Measurements from ENCODE around the gene ENDOV.

ENDOV gene

DNA sequence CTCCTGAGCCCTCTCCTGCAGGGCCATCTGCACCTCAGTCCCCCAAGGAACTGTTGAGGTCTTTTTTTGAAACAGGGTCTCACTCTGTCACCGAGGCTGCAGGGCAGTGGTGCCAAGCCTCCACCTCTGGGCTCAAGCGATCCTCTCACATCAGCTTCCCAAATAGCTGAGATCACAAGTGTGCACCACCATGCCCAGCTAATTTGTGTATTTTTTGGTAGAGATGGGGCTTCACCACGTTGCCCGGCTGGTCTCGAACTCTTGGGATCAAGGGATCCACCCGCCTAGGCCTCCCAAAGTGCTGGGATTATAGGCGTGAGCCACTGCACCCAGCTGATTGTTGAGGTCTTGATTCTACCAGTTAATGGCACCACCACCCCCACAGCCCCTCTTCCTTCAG lies 27.9 kb upstream of the ENDOV start:
- Histone ChIP-seq H3K4me3 (ENCODE audit: insufficient read depth, low read depth, low read length) (no peak overlapping the region), H3K4me1 (ENCODE audit: control insufficient read depth, insufficient read depth, low read length) (no peaks in the 10 kb centered on the region), H3K27ac (ENCODE audit: insufficient read depth, low read depth, low read length, poor library complexity, severe bottlenecking) (no peak overlapping the region), H3K27me3 (ENCODE audit: control insufficient read depth, insufficient read depth, low read length, poor library complexity, severe bottlenecking) (no peaks in the 10 kb centered on the region), H3K9me3 (ENCODE audit: control insufficient read depth, low read length) (no peaks in the 10 kb centered on the region), H3K36me3 (ENCODE audit: control insufficient read depth, insufficient read depth, low read length) (no peaks in the 10 kb centered on the region)
- WGBS, 2 experiments = 91 to 93% methylated on average over 7 of the region's 7 CpGs

DNA sequence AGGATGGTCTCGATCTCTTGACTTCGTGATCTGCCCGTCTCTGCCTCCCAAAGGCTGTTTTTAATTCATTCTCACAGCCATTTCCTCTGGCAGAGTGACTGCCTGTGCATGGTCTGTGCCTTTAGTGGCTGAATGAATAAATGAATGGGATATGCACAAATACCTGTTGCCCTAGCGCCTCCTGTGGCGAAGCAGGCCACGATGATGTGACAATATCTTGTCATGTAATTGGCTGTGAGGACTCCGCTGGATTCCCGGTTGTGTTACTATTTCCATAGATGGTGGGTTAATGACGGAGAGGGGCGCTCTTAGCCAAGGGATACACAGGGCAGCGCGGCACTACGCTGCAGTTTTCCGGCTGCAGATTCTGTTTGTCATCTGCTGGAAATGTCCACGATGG lies 26.8 kb upstream of the ENDOV start:
- WGBS, 2 experiments = 92 to 93% methylated on average over 15 of the region's 15 CpGs
- Histone ChIP-seq H3K4me3 (ENCODE audit: insufficient read depth, low read depth, low read length) (no peak overlapping the region), H3K27me3 (ENCODE audit: control insufficient read depth, insufficient read depth, low read length, poor library complexity, severe bottlenecking) (no peaks in the 10 kb centered on the region), H3K36me3 (ENCODE audit: control insufficient read depth, insufficient read depth, low read length) (no peaks in the 10 kb centered on the region), H3K27ac (ENCODE audit: insufficient read depth, low read depth, low read length, poor library complexity, severe bottlenecking) (no peak overlapping the region), H3K9me3 (ENCODE audit: control insufficient read depth, low read length) (no peaks in the 10 kb centered on the region), H3K4me1 (ENCODE audit: control insufficient read depth, insufficient read depth, low read length) (no peaks in the 10 kb centered on the region)

DNA sequence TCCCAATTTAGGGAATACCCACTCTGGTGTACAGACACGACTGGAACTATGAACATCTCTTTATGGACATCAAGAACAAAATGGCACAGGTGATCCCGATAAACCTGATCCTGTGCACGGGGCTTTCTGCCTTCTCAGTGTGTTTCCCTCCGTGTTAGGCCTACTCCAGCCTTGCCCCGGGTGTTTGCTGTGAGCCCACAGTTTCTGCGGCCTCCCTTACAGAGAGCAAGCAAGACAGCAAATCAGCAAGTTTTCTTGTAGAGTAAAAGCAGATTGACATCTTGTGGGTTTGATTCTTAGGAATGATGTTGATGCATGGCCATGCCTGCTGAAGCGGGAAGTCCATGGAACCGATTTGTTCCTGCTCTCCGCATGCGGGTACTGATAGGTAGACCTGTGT lies 26.4 kb upstream of the ENDOV start:
- no peaks in the 10 kb centered on the region for H3K36me3 ChIP-seq (ENCODE audit: control insufficient read depth, insufficient read depth, low read length)
- WGBS, 2 experiments = 95 to 96% methylated on average over 10 of the region's 10 CpGs
- H3K4me1 ChIP-seq (ENCODE audit: control insufficient read depth, insufficient read depth, low read length) = no peaks in the 10 kb centered on the region
- H3K27me3 ChIP-seq (ENCODE audit: control insufficient read depth, insufficient read depth, low read length, poor library complexity, severe bottlenecking) = no peaks in the 10 kb centered on the region
- no peaks in the 10 kb centered on the region for H3K9me3 ChIP-seq (ENCODE audit: control insufficient read depth, low read length)
- no peak overlapping the region for H3K4me3 ChIP-seq (ENCODE audit: insufficient read depth, low read depth, low read length)
- no peak overlapping the region for H3K27ac ChIP-seq (ENCODE audit: insufficient read depth, low read depth, low read length, poor library complexity, severe bottlenecking)

DNA sequence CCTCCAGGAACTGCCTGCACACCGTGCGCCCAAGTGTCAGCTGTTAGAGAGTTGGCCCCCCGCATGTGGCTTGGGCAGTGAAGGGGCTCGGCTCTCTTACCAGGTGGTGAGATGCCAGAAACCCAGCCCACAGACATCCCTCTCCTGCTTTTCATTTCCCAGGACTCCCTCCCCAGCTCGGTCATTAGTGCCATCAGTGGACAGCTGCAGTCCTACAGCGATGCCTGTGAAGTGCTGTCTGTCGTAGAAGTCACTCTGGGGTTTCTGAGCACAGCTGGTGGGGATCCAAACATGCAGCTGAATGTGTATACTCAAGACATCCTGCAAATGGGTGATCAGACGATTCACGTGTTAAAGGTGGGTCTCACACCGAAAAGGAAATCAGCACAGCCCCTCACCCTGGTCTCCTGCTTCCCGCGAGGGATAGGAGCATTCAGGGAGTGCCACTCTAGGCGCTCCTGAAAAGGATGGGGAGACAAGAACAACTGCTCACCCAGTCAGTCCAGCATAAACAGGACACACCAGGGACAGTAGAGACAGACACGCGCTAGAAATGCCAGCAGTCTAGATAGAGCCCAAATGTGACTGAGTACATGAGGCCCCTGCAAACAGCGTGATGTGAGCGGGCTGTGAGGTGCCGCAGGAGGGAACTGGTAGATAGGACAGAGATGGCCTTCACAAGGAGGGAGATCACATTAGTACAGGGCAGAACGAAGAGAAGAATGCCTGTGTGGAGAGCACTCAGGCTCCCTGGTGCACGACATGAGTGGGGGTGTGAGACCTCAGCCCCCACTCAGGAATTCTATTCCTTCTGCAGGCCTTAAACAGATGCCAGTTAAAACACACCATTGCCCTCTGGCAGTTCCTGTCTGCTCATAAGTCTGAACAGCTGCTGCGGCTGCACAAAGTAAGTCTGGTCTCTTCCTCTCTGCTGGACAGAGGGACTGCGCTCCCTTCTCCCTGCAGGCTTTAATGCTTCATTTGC lies 25.7 kb upstream of the ENDOV start:
- Histone ChIP-seq H3K27me3 (ENCODE audit: control insufficient read depth, insufficient read depth, low read length, poor library complexity, severe bottlenecking) (no peaks in the 10 kb centered on the region), H3K9me3 (ENCODE audit: control insufficient read depth, low read length) (no peaks in the 10 kb centered on the region), H3K4me1 (ENCODE audit: control insufficient read depth, insufficient read depth, low read length) (no peaks in the 10 kb centered on the region), H3K36me3 (ENCODE audit: control insufficient read depth, insufficient read depth, low read length) (no peaks in the 10 kb centered on the region), H3K4me3 (ENCODE audit: insufficient read depth, low read depth, low read length) (no peak overlapping the region), H3K27ac (ENCODE audit: insufficient read depth, low read depth, low read length, poor library complexity, severe bottlenecking) (no peak overlapping the region)
- WGBS, 2 experiments = 92 to 95% methylated on average over 22 of the region's 22 CpGs

DNA sequence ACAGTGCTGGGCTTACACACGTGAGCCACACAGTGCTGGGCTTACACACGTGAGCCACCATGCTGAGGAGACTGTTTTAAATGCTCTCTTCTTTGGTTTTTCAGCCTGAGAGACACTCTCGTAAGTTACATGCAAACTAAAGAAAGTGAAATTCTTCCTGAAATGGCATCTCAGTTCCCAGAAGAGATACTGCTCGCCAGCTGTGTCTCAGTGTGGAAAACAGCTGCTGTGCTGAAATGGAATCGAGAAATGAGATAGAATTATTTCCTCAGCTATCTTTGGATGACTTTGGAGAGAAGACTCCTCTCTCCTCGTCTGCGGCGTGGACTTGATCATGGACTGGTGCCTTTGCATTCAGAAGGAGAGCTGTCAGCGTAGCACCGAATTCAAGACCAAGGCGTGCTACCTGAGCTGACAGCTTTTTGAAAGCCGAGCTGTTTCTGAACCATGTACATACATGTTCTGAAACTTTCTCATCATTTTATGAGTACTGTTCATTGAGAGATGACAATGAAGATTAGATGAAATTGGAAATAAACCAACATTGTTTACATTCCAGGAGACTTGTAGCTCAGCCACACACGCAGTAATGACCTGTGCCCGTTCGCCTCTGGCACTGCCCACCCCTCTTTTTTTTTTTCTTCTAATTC lies 21.6 kb upstream of the ENDOV start:
- no peak overlapping the region for H3K27ac ChIP-seq (ENCODE audit: insufficient read depth, low read depth, low read length, poor library complexity, severe bottlenecking)
- H3K27me3 ChIP-seq (ENCODE audit: control insufficient read depth, insufficient read depth, low read length, poor library complexity, severe bottlenecking) = no peaks in the 10 kb centered on the region
- no peaks in the 10 kb centered on the region for H3K9me3 ChIP-seq (ENCODE audit: control insufficient read depth, low read length)
- no peak overlapping the region for H3K4me3 ChIP-seq (ENCODE audit: insufficient read depth, low read depth, low read length)
- H3K4me1 ChIP-seq (ENCODE audit: control insufficient read depth, insufficient read depth, low read length) = no peaks in the 10 kb centered on the region
- no peaks in the 10 kb centered on the region for H3K36me3 ChIP-seq (ENCODE audit: control insufficient read depth, insufficient read depth, low read length)
- 93 to 95% methylated on average over 15 of the region's 15 CpGs for WGBS, 2 experiments

DNA sequence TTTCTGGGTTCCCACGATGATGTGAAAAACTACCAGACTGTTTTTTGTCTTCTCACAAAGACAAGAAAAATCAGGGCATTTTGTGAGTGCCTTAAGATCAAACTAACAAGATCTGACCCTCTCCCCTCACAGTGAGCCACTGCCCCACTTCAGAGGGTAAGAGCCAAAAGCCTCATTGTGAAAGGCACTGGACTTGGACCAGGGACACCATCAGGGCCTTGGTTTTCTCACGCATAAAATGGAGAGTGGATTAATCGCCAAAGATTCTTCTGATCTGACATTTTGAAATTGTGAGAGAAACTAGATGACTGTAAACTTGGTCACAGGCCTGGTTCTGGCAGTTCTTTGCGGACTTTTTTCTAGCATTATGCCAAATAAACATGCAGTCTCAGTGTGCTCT lies 21.0 kb upstream of the ENDOV start:
- Histone ChIP-seq H3K4me1 (ENCODE audit: control insufficient read depth, insufficient read depth, low read length) (no peaks in the 10 kb centered on the region), H3K4me3 (ENCODE audit: insufficient read depth, low read depth, low read length) (no peak overlapping the region), H3K9me3 (ENCODE audit: control insufficient read depth, low read length) (no peaks in the 10 kb centered on the region), H3K27me3 (ENCODE audit: control insufficient read depth, insufficient read depth, low read length, poor library complexity, severe bottlenecking) (no peaks in the 10 kb centered on the region), H3K27ac (ENCODE audit: insufficient read depth, low read depth, low read length, poor library complexity, severe bottlenecking) (no peak overlapping the region), H3K36me3 (ENCODE audit: control insufficient read depth, insufficient read depth, low read length) (no peaks in the 10 kb centered on the region)
- 94% methylated on average over 4 of the region's 4 CpGs for WGBS, 2 experiments

DNA sequence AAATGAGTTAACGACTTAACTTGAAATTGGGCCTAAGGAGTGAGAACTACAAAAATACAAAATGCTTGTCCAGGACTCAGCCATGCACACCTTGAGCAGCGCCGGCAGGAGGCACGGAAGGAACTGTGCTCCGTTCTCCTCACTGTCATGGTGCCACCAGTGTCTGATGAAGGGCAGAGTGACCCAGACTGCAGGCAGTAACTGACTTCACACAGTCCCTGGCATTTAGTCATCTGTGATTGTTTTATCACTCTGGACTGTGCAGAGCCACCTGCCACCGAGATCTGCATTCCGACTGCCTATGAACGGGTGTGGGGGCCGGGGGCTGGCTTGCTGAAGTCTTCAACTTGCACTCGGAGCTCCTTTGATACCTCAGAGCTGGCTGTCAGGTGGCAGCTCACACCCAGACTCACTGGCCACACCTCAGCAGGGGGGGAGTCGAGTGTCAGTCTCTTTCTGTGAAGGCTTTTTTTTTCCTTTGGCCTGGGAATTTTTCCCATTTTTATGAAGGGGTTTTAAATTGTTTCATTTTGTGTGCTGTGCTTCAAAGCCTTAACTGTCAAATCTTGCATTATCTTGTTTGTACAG lies 20.2 kb upstream of the ENDOV start:
- Histone ChIP-seq H3K4me3 (ENCODE audit: insufficient read depth, low read depth, low read length) (no peak overlapping the region), H3K27me3 (ENCODE audit: control insufficient read depth, insufficient read depth, low read length, poor library complexity, severe bottlenecking) (no peaks in the 10 kb centered on the region), H3K4me1 (ENCODE audit: control insufficient read depth, insufficient read depth, low read length) (no peaks in the 10 kb centered on the region), H3K27ac (ENCODE audit: insufficient read depth, low read depth, low read length, poor library complexity, severe bottlenecking) (no peak overlapping the region), H3K9me3 (ENCODE audit: control insufficient read depth, low read length) (no peaks in the 10 kb centered on the region), H3K36me3 (ENCODE audit: control insufficient read depth, insufficient read depth, low read length) (no peaks in the 10 kb centered on the region)
- WGBS, 2 experiments = 81 to 84% methylated on average over 11 of the region's 11 CpGs

DNA sequence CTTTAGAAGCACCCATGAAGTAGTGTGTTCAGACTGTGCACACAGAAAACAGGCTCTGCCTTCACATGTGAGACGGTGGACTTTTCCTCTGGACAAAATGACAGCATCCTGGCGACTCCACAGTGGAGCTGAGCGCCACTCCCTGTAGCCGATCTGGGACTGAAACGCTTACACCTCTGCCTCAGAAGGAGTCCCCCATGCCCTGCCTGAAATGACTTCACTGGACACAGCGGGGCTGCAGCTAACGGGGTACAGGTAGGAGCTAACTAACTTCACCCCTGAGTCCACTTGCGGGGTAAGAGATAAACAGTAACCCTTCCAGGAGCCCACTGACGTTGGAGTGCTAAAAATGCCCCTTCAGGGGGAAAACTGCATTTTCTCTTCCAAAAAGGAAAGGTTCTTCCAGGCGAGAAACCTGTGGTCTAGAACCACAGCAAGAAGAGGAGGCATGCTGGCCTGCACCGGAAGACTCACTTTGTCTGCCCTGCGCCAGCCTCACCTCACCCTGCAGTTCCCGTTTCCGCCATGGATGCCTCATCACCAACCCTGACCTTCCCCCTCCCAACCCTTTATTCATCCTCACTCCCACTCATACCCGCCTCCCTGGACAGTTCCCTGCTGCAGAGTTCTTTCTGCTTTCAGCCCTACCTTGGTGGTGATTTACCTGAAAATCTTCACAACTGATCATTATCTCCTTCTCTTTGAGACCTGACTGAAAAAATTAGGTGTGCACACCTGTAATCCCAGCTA lies 19.4 kb upstream of the ENDOV start:
- Histone ChIP-seq H3K4me1 (ENCODE audit: control insufficient read depth, insufficient read depth, low read length) (no peaks in the 10 kb centered on the region), H3K4me3 (ENCODE audit: insufficient read depth, low read depth, low read length) (no peak overlapping the region), H3K27ac (ENCODE audit: insufficient read depth, low read depth, low read length, poor library complexity, severe bottlenecking) (no peak overlapping the region), H3K27me3 (ENCODE audit: control insufficient read depth, insufficient read depth, low read length, poor library complexity, severe bottlenecking) (no peaks in the 10 kb centered on the region), H3K36me3 (ENCODE audit: control insufficient read depth, insufficient read depth, low read length) (no peaks in the 10 kb centered on the region), H3K9me3 (ENCODE audit: control insufficient read depth, low read length) (no peaks in the 10 kb centered on the region)
- WGBS, 2 experiments = 86 to 87% methylated on average over 15 of the region's 15 CpGs

DNA sequence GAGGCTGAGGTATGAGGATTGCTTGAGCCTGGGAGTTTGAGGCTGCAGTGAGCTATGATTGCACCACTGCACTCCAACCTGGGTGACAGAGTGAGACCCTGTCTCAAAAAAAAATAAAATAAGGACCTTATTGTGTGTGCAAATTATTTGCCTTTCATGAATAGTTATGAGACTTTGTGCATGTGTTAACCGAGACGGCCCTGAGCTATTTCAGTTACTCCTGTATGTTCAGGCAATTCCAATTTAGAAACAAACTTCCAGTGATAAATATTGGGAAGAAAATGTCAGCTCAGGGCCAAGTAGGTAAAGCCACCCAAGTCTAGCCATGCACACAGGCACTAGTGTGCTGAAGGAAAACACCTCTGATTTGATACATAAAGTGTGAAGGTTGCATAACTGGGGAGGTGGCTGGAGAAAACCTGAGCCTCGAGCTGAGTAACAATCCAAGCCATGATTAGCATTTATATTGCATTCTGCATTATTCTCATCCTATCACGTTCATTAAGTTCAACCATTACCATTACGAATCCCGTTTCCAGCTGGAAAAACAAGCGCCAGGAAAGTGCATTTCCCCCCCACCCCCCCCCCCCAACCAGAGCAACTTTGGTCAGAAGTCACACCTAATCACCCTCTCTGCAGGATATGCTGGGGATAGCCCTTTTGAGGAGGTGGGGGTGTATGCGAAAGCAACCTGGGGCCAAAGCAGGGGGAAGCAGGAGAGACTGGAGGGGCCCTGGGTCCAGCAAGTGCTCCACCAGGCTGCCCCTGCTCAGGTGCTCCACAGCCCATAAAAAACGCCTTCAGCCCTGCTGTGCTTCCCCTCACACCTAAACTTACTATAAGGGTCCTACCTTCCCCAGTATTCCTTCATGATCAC lies 18.6 kb upstream of the ENDOV start:
- no peak overlapping the region for H3K27ac ChIP-seq (ENCODE audit: insufficient read depth, low read depth, low read length, poor library complexity, severe bottlenecking)
- no peaks in the 10 kb centered on the region for H3K27me3 ChIP-seq (ENCODE audit: control insufficient read depth, insufficient read depth, low read length, poor library complexity, severe bottlenecking)
- no peaks in the 10 kb centered on the region for H3K36me3 ChIP-seq (ENCODE audit: control insufficient read depth, insufficient read depth, low read length)
- no peaks in the 10 kb centered on the region for H3K9me3 ChIP-seq (ENCODE audit: control insufficient read depth, low read length)
- WGBS, 2 experiments = 85 to 88% methylated on average over 9 of the region's 9 CpGs
- no peak overlapping the region for H3K4me3 ChIP-seq (ENCODE audit: insufficient read depth, low read depth, low read length)
- no peaks in the 10 kb centered on the region for H3K4me1 ChIP-seq (ENCODE audit: control insufficient read depth, insufficient read depth, low read length)
